Esophagus squamous epithelium (tissue), 4 donors: ENCODE data around the gene ITGB5.

Experiments
- CTCF ChIP-seq, 6 experiments: fragments of 450-650 bp in 4 of 6; fragments of 200-600 bp in 2 of 6; sonication (generic) in 2 of 6; IDR thresholded peaks; one replicate each; pipeline ENCODE4 v1.5.1; 2016 to 2019; ENCODE audit warnings: antibody characterized with exemption in 6 of 6, mild to moderate bottlenecking in 4 of 6, moderate library complexity in 4 of 6
- POLR2A ChIP-seq, 4 donors: fragments of 450-650 bp; IDR thresholded peaks; one replicate each; pipeline ENCODE4 v1.6.1; 2017; ENCODE audit warnings: antibody characterized with exemption in 4 of 4, mild to moderate bottlenecking in 4 of 4, moderate library complexity in 3 of 4

GRCh38 chr3:124850212-124850611 is 37.0 kb downstream of the ITGB5 start:
- TF ChIP-seq CTCF (IDR thresholded peaks at IDR 0.05) (no peak), POLR2A (IDR thresholded peaks at IDR 0.05) (no peak)
